Activated CD8-positive, alpha-beta T cell treated with anti-CD3 and anti-CD28 coated beads for 36 hours (primary cell): ENCODE data around the gene PANX2. TPM values are rescaled to one million over a fixed set of nuclear protein-coding genes. Genes with fewer than 3 reads are reported as not detected.

Experiments used
- ATAC-seq: fragments of 200-7000 bp; cut with Tn5 transposase; one replicate; pipeline ENCODE4 v1.10.0; 2021; ENCODE audit warnings: mild to moderate bottlenecking, moderate library complexity
- CTCF ChIA-PET: fragments of 350-600 bp; sonication (Branson Sonifier 250); formaldehyde crosslinking; loops from one replicate; lab custom pipeline; 2021; ENCODE audit warnings: antibody characterized with exemption; lab: Charles Lee
- POLR2A ChIA-PET: fragments of 350-600 bp; sonication (Branson Sonifier 250); formaldehyde crosslinking; loops from one replicate; lab custom pipeline; 2021; ENCODE audit warnings: antibody characterized with exemption; lab: Charles Lee
- DNase-seq: peaks from one replicate; pipeline ENCODE4 v3.0.0-alpha.2; 2020
- H3K27ac Mint-ChIP-seq: one replicate; pipeline ENCODE4 v1.8.0; 2021; ENCODE audit warnings: mild to moderate bottlenecking, mixed read lengths
- H3K27me3 Mint-ChIP-seq: one replicate; pipeline ENCODE4 v1.8.0; 2021; ENCODE audit warnings: mixed read lengths
- H3K36me3 Mint-ChIP-seq: one replicate; pipeline ENCODE4 v1.8.0; 2021; ENCODE audit warnings: low read depth, mixed read lengths
- H3K4me1 Mint-ChIP-seq: one replicate; pipeline ENCODE4 v1.8.0; 2021; ENCODE audit warnings: low read depth, mixed read lengths
- H3K4me3 Mint-ChIP-seq: one replicate; pipeline ENCODE4 v1.8.0; 2021; ENCODE audit warnings: mild to moderate bottlenecking, moderate library complexity, mixed read lengths
- H3K9me3 Mint-ChIP-seq: one replicate; pipeline ENCODE4 v1.8.0; 2021; ENCODE audit warnings: mixed read lengths
- intact Hi-C: fragments of 100-400 bp; cut with micrococcal nuclease; formaldehyde crosslinking; loops from one replicate; pipeline ENCODE4 v1.10.0; 2022
- total RNA-seq, 2 experiments: library from RNA; stranded (reverse); gene quantifications; one replicate each; pipeline ENCODE4 v1.2.3, GENCODE V29; 2021
- TF ChIP-seq, protein P1 (sequence below): fragments of 200-600 bp; IDR thresholded peaks from one replicate; pipeline ENCODE4 v1.8.0; 2022; ENCODE audit warnings: antibody characterized with exemption, mild to moderate bottlenecking

Gene PANX2
- total RNA-seq, 2 experiments from 2014 or later: 3.3 to 3.9 TPM

DNA sequence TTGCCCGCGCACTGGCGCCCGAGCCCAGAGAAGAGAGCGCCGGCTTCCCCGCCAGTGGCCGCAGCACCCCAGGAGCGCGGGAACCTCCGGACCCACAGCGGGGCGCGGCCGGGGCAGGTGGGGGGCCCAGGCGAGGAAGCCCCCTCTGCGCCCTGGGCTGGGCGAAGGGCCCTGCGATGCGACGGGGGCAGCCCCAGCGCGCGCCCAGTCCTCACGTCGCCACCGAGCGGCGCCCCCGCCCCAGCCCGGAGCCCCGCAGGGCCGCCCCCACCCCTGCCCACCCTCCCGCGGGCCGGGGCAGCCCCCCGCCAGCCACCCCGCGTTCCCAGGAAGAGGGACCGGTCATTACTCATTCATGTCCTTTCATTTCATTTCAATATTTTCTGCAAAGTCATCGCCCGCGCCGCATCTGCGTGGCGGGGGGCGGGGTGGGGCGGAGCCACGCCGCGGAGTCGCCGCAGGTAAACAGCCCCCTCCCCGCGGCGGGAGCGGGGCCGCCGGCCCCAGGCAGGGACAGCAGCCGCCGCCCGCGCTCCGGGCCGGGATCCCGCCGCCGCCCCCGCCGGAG lies 673 bp upstream of the PANX2 start:
- DNase-seq (peak; percentile 78), ATAC-seq (peak; percentile 79)
- no peak overlapping the region for H3K27ac Mint-ChIP-seq
- H3K9me3 Mint-ChIP-seq: no peaks in the 10 kb centered on the region
- CTCF ChIA-PET: no interaction called here
- POLR2A ChIA-PET: no interaction called here
- H3K27me3 Mint-ChIP-seq: peaks cover 36% of the 10 kb centered on the region
- no peaks in the 10 kb centered on the region for H3K36me3 Mint-ChIP-seq
- peaks cover 5% of the 10 kb centered on the region for H3K4me1 Mint-ChIP-seq
- TF ChIP-seq, protein P1, sequence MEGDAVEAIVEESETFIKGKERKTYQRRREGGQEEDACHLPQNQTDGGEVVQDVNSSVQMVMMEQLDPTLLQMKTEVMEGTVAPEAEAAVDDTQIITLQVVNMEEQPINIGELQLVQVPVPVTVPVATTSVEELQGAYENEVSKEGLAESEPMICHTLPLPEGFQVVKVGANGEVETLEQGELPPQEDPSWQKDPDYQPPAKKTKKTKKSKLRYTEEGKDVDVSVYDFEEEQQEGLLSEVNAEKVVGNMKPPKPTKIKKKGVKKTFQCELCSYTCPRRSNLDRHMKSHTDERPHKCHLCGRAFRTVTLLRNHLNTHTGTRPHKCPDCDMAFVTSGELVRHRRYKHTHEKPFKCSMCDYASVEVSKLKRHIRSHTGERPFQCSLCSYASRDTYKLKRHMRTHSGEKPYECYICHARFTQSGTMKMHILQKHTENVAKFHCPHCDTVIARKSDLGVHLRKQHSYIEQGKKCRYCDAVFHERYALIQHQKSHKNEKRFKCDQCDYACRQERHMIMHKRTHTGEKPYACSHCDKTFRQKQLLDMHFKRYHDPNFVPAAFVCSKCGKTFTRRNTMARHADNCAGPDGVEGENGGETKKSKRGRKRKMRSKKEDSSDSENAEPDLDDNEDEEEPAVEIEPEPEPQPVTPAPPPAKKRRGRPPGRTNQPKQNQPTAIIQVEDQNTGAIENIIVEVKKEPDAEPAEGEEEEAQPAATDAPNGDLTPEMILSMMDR: no peak
- intact Hi-C loops: no loop called here
- peak overlapping the region; percentile 58 for H3K4me3 Mint-ChIP-seq

DNA sequence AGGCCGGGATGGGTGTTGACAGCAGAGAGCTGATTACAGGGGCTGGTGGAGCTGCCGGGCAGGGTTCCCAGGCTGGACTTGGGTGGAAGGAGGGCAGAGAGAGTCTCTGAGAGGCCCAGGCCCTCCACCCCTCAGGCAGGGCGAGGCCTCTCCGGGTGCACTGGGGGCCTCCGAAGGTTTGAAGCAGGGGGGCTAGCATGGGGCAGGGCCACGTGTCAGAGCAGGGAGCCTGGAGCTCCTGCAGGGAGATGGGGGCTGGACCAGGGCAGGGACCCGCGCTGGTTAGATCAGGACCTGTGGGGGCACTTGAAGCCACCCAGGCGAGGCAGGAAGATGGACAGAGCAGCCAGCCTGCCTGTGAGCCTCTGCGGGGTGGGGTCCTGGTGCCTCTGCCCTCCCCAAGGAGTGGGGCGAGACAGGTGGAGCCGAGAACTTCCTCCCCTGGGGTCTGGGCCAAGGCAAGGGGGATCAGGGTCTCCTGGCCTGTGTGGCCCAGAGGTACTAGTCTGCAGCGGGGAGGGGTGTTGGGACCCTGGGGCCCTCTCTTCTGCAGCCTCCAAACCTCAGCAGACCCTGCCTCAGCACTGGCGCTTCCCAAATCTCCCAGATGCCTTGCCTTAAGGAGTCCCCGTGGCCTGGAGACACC lies 911 bp downstream of the PANX2 start:
- ChIA-PET POLR2A (interaction anchor here (1.0 to 1.3 kb wide), 4 partner anchors 16 to 30 kb away, joined by 3 to 8 read pairs (median 5); no protein-coding TSS in a partner anchor), CTCF (no interaction called here)
- DNase-seq (no peak), ATAC-seq (no peak)
- intact Hi-C loops: no loop called here
- H3K27ac Mint-ChIP-seq: peak overlapping the region; percentile 34
- no peaks in the 10 kb centered on the region for H3K36me3 Mint-ChIP-seq
- peaks cover 36% of the 10 kb centered on the region for H3K27me3 Mint-ChIP-seq
- H3K4me3 Mint-ChIP-seq: peak overlapping the region; percentile 68
- peaks cover 5% of the 10 kb centered on the region for H3K4me1 Mint-ChIP-seq
- TF ChIP-seq, protein P1: no peak
- no peaks in the 10 kb centered on the region for H3K9me3 Mint-ChIP-seq

DNA sequence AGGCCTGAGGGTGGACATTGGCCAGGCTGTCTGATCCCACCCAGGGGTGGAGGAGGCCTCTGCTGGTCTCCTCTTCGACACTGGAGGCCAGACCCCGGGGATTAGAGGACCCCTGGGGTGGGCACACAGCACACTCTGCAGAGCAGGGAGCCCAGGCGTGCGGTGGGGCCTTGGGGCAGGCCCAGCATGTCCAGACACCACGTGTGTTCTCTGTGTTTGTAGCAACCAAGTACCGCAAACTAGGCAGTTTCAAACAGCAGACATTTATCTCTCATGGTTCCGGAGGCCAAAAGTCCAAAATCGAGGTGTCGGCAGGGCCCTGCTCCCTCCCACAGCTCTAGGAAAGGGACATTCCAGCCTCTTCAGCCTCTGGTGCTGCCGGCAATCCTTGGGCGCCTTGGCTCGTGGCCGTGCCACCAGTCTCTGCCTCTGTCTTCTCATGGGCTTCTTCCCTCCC lies 1.5 kb downstream of the PANX2 start:
- ATAC-seq: no peak
- no peaks in the 10 kb centered on the region for H3K9me3 Mint-ChIP-seq
- DNase-seq: no peak
- H3K4me1 Mint-ChIP-seq: peaks cover 5% of the 10 kb centered on the region
- H3K4me3 Mint-ChIP-seq: peak overlapping the region; percentile 29
- H3K27me3 Mint-ChIP-seq: peaks cover 38% of the 10 kb centered on the region
- POLR2A ChIA-PET: interaction anchor here (1.3 kb wide), 1 partner anchor 20 kb away, joined by 8 read pairs; no protein-coding TSS in a partner anchor
- intact Hi-C loops: no loop called here
- CTCF ChIA-PET: no interaction called here
- H3K27ac Mint-ChIP-seq: no peak overlapping the region
- TF ChIP-seq, protein P1: no peak
- H3K36me3 Mint-ChIP-seq: no peaks in the 10 kb centered on the region

DNA sequence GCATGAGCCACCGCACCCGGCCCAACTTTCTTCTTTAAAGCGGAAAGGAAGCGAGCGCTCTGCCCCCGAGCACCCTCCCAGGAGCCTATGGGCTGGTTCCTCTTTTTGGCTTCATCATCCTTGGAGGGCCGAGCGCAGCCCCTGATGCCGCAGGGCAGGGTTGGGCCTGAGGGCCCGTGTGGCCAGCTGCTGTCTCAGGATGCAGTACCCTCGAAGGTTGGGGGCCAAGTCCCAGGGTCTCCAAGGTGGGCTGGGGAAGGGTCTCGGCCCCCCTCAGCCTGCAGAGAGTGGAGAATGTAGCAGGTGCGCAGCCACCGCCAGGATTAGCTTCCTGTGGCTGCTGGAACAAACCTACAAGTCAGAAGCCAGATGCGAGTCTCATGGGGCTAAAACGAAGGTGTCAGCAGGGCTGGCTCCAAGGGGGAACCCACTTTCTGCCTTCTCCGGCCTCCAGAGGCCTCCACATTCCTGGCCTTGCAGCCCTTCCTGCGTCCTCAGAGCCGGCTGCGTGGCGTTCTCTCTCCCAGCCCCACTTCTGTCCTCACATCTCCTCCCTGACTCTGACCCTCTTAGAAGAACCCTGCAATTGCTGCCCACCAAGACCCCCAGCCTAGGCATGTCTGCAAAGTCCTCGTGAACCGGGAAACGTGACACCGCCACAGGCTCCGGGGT lies 2.9 kb downstream of the PANX2 start:
- no peak overlapping the region for H3K27ac Mint-ChIP-seq
- DNase-seq: no peak
- ATAC-seq: no peak
- H3K36me3 Mint-ChIP-seq: no peaks in the 10 kb centered on the region
- no peaks in the 10 kb centered on the region for H3K9me3 Mint-ChIP-seq
- peaks cover 5% of the 10 kb centered on the region for H3K4me1 Mint-ChIP-seq
- H3K4me3 Mint-ChIP-seq: no peak overlapping the region
- ChIA-PET CTCF (no interaction called here), POLR2A (interaction anchor here (0.6 to 1.7 kb wide), 2 partner anchors 10 to 63 kb away, joined by 3 to 4 read pairs; no protein-coding TSS in a partner anchor)
- intact Hi-C loops: no loop called here
- peaks cover 30% of the 10 kb centered on the region for H3K27me3 Mint-ChIP-seq
- TF ChIP-seq, protein P1: no peak
